ENCODE measurements around the gene TRIM56. TPM values are rescaled to one million over a fixed set of nuclear protein-coding genes. Genes with fewer than 3 reads are reported as not detected.

The TRIM56 gene
- total and polyA plus RNA-seq, 2 of the 4 experiments (the other 2 are of a cell fraction) = 3.9 to 5.9 TPM

DNA sequence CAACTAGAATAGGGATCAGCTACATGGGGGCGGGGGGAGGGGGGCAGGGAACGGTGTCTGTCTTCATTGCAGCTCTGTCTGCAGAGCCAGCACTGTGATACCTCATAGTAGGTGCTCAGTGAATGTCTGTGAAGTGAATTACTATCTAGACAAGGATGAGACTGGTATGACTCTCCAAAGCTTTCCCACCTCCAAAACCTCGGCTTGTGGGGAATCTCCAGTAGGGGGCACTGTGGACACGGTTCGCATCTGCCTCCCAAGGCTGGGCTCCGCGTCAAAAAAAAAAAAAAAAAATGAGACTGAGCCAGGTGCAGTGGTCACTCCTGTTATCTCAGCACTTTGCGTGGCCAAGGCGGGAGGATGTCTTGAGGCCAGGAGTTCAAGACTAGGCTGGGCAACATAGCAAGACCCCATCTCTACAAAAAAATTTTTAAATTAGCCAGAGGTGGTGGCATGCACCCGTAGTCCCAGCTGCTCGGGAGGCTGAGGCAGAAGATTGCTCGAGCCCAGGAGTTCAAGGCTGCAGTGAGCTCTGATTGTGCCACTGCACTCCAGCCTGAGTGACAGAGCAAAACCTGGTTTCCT, 9.6 kb downstream of the TRIM56 start:
- ATAC-seq (ENCODE audit: low read depth) = peak; percentile 64
- 80% methylated on average over 4 of the region's 12 CpGs; no CpG with 5 or more reads in 1 of the 2 experiments for WGBS, 2 experiments (ENCODE audit: extremely low coverage in 2 of 2, insufficient read length in 1 of 2)
- peak overlapping the region; percentile 96 for H2BK20ac ChIP-seq (ENCODE audit: low read depth, low read length)
- peak overlapping the region; percentile 78 for H2AK9ac ChIP-seq (replicated peaks; ENCODE audit: low read depth, low read length, poor library complexity)
- TF ChIP-seq RFX5 (IDR thresholded peaks at IDR 0.05; ENCODE audit: low read depth, low read length) = no peak
- peak; percentile 80 for TF ChIP-seq CTCF (conservative IDR thresholded peaks at IDR 0.05; ENCODE audit: low read depth, low read length)
- TF ChIP-seq SMC3 (IDR thresholded peaks at IDR 0.05; ENCODE audit: low read depth, low read length) = peak; percentile 74
- TF ChIP-seq RAD21 (IDR thresholded peaks at IDR 0.05; ENCODE audit: low read length) = peak; percentile 76
- peak; percentile 8; the same call in 1 of the 2 replicates for TF ChIP-seq MAZ (IDR thresholded peaks at IDR 0.05; ENCODE audit: borderline replicate concordance, low read depth, low read length)
- no peaks in the 10 kb centered on the region for H3K27me3 ChIP-seq (ENCODE audit: control insufficient read depth, insufficient read depth, low read length)
- intact Hi-C loops (cut with micrococcal nuclease) = loop anchor here (1.0 kb wide), 1 partner anchor 43 kb away; no protein-coding TSS in a partner anchor
- H3K56ac ChIP-seq (ENCODE audit: extremely low read depth, insufficient read depth, low read length) = peak overlapping the region; percentile 56; the same call in 1 of the 2 replicates
- peak overlapping the region; percentile 97 for H2BK120ac ChIP-seq (ENCODE audit: low read depth, low read length)
- peak overlapping the region; percentile 78 for H4K91ac ChIP-seq (ENCODE audit: insufficient read depth, low read depth, low read length)
- in situ Hi-C loops (cut with MboI; ENCODE audit: low sequenced_read_pairs) = loop anchor here (5.0 kb wide), 1 partner anchor 42 kb away; no protein-coding TSS in a partner anchor
- no peak overlapping the region for H4K5ac ChIP-seq (ENCODE audit: low read depth, low read length)
- peaks cover 15% of the 10 kb centered on the region for H3K9me1 ChIP-seq (ENCODE audit: insufficient read depth, low read length)
- H3K9ac ChIP-seq (ENCODE audit: low read depth, low read length) = no peak overlapping the region
- H3K36me3 ChIP-seq (ENCODE audit: control insufficient read depth, insufficient read depth, low read length) = peaks cover 6% of the 10 kb centered on the region; the same call in 1 of the 2 replicates
- peak overlapping the region; percentile 94; the same call in 1 of the 2 replicates for H3K23ac ChIP-seq (ENCODE audit: low read depth, low read length)
- no TSS peak for BruUV-seq (replicated peaks)
- H3K4me3 ChIP-seq (ENCODE audit: insufficient read depth, low read depth, low read length) = no peak overlapping the region
- H3K4me2 ChIP-seq (ENCODE audit: low read depth, low read length) = no peak overlapping the region
- dilution Hi-C loops (cut with HindIII; ENCODE audit: low sequenced_read_pairs, unreplicated experiment) = no loop called here
- peak overlapping the region; percentile 94 for H2AK5ac ChIP-seq (ENCODE audit: low read depth, low read length)
- no peaks in the 10 kb centered on the region for H3K9me3 ChIP-seq (ENCODE audit: control insufficient read depth, insufficient read depth, low read length)
- peak overlapping the region; percentile 55 for H2AFZ ChIP-seq (replicated peaks; ENCODE audit: low read length, poor library complexity)
- peak overlapping the region; percentile 98 for H3K4ac ChIP-seq (ENCODE audit: low read depth, low read length)
- peak overlapping the region; percentile 92 for H2BK5ac ChIP-seq (ENCODE audit: low read depth, low read length, poor library complexity, severe bottlenecking)
- peak overlapping the region; percentile 81 for H3K14ac ChIP-seq (replicated peaks; ENCODE audit: low read depth, low read length)
- H3K4me1 ChIP-seq (ENCODE audit: control insufficient read depth, insufficient read depth, low read length) = peaks cover 14% of the 10 kb centered on the region
- peaks cover 5% of the 10 kb centered on the region; the same call in 1 of the 2 replicates for H4K20me1 ChIP-seq (ENCODE audit: insufficient read depth, low read length)
- CTCF ChIA-PET = interaction anchor here (0.6 to 1.4 kb wide), 6 partner anchors 8 to 42 kb away, joined by 3 to 6 read pairs (median 4); no protein-coding TSS in a partner anchor
- peak overlapping the region; percentile 25 to 90; a peak in 3 of 4 replicates for H4K8ac ChIP-seq (ENCODE audit: low read depth in 2 of 2, low read length in 2 of 2)
- peak overlapping the region; percentile 77 for H3K27ac ChIP-seq (ENCODE audit: insufficient read depth, low read length)
- H3K79me1 ChIP-seq (ENCODE audit: low read depth in 1 of 2, low read length in 2 of 2) = peaks cover 22 to 60% of the 10 kb centered on the region in 2 experiments
- peak overlapping the region; percentile 38; the same call in 1 of the 2 replicates for H3K18ac ChIP-seq (ENCODE audit: low read depth, low read length)
- peak; percentile 67 for DNase-seq
- POLR2A ChIA-PET (ENCODE audit: unreplicated experiment) = interaction anchor here (0.7 kb wide), 1 partner anchor 45 kb away, joined by 5 read pairs; no protein-coding TSS in a partner anchor
- peak overlapping the region; percentile 86; the same call in 2 of the 3 replicates for H2BK15ac ChIP-seq (ENCODE audit: low read depth, low read length)

Measured in IMR-90 (cell line).